NCI-H748 (cell line): ENCODE data around the gene LAMTOR5.
"Not testable (repeated sequence)": the region's sequence is repeated elsewhere in the genome, so short reads cannot be mapped to it uniquely, and the experiment has no call there.

ENCODE experiments used
- DNase-seq: peaks from one replicate; lab custom pipeline; 2025; ENCODE audit not compliant: unreplicated experiment; lab: John Stamatoyannopoulos, UW

LAMTOR5 gene

GRCh38 chr1:110407260-110408210, at the start of gene LAMTOR5:
TSS of gene LAMTOR5 (minus strand) at chr1:110407694. CDS start at chr1:110407620, 74 bp downstream.
- DNase-seq = peak; percentile 95

- DNase-seq = no peak
Measured at GRCh38 chr1:110457206-110457605, 49.7 kb upstream of the LAMTOR5 start.

GRCh38 chr1:110455151-110455550, 47.7 kb upstream of the LAMTOR5 start:
- DNase-seq = no peak

GRCh38 chr1:110454328-110454727, 46.8 kb upstream of the LAMTOR5 start:
- DNase-seq = no peak

GRCh38 chr1:110453829-110454228, 46.3 kb upstream of the LAMTOR5 start:
- DNase-seq = no peak

DNA sequence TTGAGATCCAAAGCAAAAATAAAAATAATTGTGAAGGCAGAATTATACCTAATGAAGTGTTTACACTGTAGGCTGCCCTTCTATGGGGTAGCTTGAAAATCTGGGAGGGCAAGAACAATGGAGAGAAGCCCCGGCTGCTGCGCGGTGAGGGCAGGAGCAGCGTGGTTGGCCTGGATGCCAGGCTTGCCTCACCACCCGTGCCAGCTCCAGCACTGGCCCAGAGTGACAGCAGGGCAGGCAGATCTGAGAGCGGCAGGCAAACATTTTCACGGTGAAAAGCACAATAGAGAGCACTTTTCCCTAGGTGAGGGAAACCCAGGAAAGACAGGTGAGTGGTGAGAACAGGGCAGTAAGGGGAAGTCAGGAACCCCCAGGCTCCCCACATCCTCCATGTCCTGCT, 44.8 kb upstream of the LAMTOR5 start:
- no peak for DNase-seq

- DNase-seq = no peak
Measured at GRCh38 chr1:110450929-110451328, 43.4 kb upstream of the LAMTOR5 start, which contains the start of gene PROK1. TSS of gene PROK1 (plus strand) at chr1:110451149. CDS start at chr1:110451217, 68 bp downstream.

DNA sequence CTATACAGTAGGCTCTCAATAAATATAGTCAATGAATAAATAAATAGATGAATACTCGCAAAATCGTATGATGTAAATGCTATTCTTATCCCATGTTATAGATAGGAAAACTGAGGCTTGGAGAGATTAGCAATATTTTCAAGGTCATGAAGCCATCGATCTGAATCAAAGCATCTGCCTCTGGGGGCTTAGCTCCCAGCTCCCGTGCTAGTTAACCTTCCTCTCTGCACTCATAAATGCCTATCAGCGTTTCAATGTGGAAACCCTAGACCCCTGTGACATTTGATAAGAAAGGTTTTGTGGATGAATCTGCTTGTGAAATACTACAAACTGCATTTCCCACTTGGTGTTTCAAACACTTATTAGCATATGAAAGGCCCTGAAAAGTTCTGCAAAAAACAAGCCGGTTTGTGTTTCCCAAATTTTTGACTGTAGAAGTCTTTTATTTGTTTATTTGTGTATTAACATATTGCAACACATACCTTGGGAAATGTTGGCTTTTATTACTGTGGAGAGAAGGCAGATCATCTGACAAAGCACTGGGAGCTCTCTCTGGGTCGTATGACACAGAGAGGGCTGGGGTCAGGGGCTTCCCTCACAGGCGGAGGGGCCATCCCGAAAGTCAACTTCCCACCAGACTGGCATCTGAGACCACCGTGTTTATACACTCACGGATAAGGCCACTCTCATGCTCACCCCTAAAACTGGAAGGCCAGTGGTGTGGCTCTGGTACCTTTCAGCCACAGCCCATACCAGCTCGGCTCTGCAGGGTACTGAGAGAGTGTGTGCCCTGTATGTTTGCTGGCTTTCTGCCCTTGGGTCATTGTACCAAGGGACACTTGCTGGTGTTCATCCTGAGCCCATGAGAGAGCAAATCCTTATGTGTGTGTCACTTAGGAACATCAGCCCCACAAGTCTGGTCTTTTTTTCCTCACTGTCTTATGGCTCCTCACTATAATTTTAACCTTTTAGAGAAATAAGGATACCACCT, 42.5 kb upstream of the LAMTOR5 start:
- DNase-seq = no peak

DNA sequence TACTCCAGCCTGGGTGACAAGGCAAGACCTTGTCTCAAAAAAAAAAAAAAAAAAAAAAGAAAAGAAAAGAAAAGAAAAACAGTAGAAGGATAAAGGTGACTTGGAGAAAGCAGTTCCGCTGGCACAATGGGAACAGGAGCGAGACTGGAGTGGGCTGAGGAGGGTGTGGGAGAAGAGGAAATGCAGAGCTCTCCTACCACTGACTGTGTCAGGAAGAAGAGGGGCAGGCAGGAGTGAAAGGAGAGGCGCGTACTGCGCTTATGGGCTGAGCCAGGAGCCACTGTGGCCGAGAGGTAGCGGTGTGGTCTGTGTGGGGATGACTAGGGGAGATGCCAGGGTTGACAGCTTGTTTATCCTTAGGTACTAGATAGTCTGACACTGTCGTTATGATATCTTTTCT, 37.1 kb upstream of the LAMTOR5 start:
- no peak for DNase-seq

GRCh38 chr1:110443451-110443850, 36.0 kb upstream of the LAMTOR5 start:
- no peak for DNase-seq

DNA sequence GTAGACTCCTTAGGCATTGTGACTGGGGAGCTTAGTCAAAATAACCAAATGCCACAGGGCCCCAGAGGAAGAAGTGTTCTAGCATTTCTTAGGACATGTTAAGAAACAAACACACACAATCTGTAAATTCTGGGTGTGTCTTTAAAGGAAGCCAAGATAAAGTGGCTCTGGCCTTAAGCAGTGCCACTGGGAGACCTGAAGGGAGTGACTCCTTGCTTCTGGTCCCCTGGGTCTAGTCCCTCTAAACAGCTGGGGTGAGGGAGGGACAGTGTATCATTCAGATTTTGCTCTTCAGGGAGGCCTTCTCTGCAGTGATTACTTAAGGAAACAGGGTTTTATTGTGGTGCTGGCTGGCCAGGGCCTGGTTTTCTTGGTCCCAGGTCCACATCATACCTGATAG, 34.4 kb upstream of the LAMTOR5 start:
- no peak for DNase-seq

DNA sequence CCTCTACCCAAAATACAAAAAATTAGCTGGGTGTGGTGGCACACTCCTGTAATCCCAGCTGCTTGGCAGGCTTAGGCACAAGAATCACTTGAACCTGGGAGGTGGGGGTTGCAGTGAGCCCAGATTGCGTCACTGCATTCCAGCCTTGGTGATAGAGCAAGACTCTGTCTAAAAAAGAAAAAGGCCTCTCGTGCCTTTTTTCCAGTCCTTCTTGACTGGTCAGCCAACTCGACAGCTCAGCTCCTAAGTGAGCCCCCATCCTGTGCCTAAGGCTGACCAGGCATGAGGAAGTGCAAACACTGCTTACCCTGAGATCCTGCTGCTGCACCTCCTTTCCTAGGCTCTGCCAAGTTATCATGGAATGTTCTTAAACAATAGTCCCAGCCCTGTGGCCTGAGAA, 33.4 kb upstream of the LAMTOR5 start:
- no peak for DNase-seq

- DNase-seq = not testable (repeated sequence)
Measured at GRCh38 chr1:110439873-110440272, 32.4 kb upstream of the LAMTOR5 start.

GRCh38 chr1:110438893-110439292, 31.4 kb upstream of the LAMTOR5 start:
- DNase-seq = no peak

- not testable (repeated sequence) for DNase-seq
Measured at GRCh38 chr1:110437645-110438299, 30.3 kb upstream of the LAMTOR5 start.

GRCh38 chr1:110436635-110437034, 29.1 kb upstream of the LAMTOR5 start:
- no peak for DNase-seq

GRCh38 chr1:110434946-110435345, 27.5 kb upstream of the LAMTOR5 start:
- DNase-seq = no peak

- no peak for DNase-seq
Measured at GRCh38 chr1:110433803-110434202, 26.3 kb upstream of the LAMTOR5 start.

DNA sequence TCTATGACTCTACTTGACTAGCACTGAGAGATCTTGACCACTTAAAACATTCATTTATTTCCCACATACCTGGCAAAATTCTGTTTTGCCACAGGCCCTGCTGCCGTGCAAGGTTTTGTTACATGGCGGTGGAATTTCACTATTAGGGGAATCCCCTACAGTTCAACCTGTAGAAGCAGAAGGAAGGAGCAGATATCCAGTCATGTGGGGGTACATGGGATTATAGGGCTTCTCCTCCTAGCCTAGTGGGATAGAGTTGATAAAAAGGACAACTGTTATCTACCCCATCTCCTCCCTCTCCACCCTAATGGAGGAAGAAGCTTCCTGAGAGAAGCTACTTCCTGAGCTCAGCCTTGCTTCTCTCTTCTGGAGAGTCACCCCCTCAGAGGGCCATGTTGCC, 25.7 kb upstream of the LAMTOR5 start:
- no peak for DNase-seq

GRCh38 chr1:110430901-110431300, 23.4 kb upstream of the LAMTOR5 start:
- no peak for DNase-seq

DNA sequence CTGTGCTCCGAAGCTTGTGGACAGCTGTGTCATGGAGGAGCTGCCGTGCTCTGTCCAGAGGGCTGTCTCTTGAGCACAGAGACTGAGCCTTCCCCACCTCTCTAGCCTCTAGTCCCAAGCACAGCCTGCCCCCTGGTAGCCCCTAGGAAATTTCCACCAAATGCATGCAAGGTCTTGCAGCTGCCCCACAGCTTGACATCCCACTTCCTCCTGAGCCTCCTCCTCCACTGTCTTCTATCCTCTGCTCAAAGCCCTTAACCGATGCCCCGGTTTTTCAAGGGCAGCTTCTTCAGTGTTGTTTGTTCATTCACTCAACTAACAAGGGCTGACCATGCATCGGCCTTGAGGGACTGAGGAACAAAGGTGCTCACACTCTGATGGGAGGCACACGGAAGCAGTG, 22.9 kb upstream of the LAMTOR5 start:
- no peak for DNase-seq
